LHCN-M2 (cell line): ENCODE measurements around the gene ALPP. TPM values are rescaled to one million over a fixed set of nuclear protein-coding genes. Genes with fewer than 3 reads are reported as not detected.
"Not testable (repeated sequence)": the region's sequence is repeated elsewhere in the genome, so short reads cannot be mapped to it uniquely, and the experiment has no call there.

Experiments
- DNase-seq: peaks from one replicate; pipeline ENCODE4 v3.0.0-alpha.2; 2012; ENCODE audit warnings: low read depth
- polyA plus RNA-seq: library from polyadenylated mRNA; unstranded; fragments of >200 nt; gene quantifications from one replicate; pipeline ENCODE4 v1.2.1, GENCODE V29; 2012; ENCODE audit warnings: missing spikeins
- total RNA-seq: library from RNA; depleted of rRNA; stranded (reverse); fragments of >200 nt; gene quantifications from 2 replicates; pipeline ENCODE4 v1.2.3, GENCODE V29; 2014; rRNA removed

The ALPP gene
- not detected in 2 replicates for total RNA-seq
- not detected for polyA plus RNA-seq

GRCh38 chr2:232378735-232379151, at the start of gene ALPP:
ALPP (plus strand) TSS chr2:232378751; CDS start chr2:232378803, 52 bp downstream.
- DNase-seq: not testable (repeated sequence)

- no peak for DNase-seq
These were observed 48.9 kb upstream of the ALPP start for GRCh38 chr2:232329716-232330067.

GRCh38 chr2:232330068-232330999, 48.2 kb upstream of the ALPP start:
- no peak for DNase-seq

GRCh38 chr2:232331061-232331460, 47.5 kb upstream of the ALPP start:
- not testable (repeated sequence) for DNase-seq

GRCh38 chr2:232331641-232332040, 46.9 kb upstream of the ALPP start:
- DNase-seq: not testable (repeated sequence)

GRCh38 chr2:232332244-232332939, 46.2 kb upstream of the ALPP start:
- not testable (repeated sequence) for DNase-seq

GRCh38 chr2:232332940-232333259, 45.7 kb upstream of the ALPP start:
- no peak for DNase-seq

GRCh38 chr2:232333361-232334135, 45.0 kb upstream of the ALPP start:
- DNase-seq: no peak

GRCh38 chr2:232334136-232334884, 44.2 kb upstream of the ALPP start:
- DNase-seq: not testable (repeated sequence)

- DNase-seq: not testable (repeated sequence)
These were observed 43.7 kb upstream of the ALPP start for GRCh38 chr2:232334885-232335205.

GRCh38 chr2:232335206-232335858, 43.2 kb upstream of the ALPP start:
- DNase-seq: not testable (repeated sequence)

GRCh38 chr2:232335859-232336215, 42.7 kb upstream of the ALPP start:
- DNase-seq: no peak

GRCh38 chr2:232336241-232336736, 42.3 kb upstream of the ALPP start:
- no peak for DNase-seq

GRCh38 chr2:232336981-232337720, 41.4 kb upstream of the ALPP start:
- no peak for DNase-seq

- DNase-seq: not testable (repeated sequence)
These were observed 40.3 kb upstream of the ALPP start for GRCh38 chr2:232338094-232338758.

GRCh38 chr2:232338759-232339106, 39.8 kb upstream of the ALPP start:
- DNase-seq: no peak

- DNase-seq: no peak
These were observed 39.1 kb upstream of the ALPP start for GRCh38 chr2:232339121-232340081.
